Subcutaneous adipose tissue (tissue), 4 donors: ENCODE data around the gene KCNAB3. TPM values are rescaled to one million over a fixed set of nuclear protein-coding genes. Genes with fewer than 3 reads are reported as not detected.

Experiments used
- CTCF ChIP-seq: fragments of 450-650 bp; IDR thresholded peaks from one replicate; pipeline ENCODE4 v1.5.1; 2016; ENCODE audit warnings: low read depth, mild to moderate bottlenecking, control low read depth, antibody characterized with exemption, moderate library complexity
- total RNA-seq, 4 donors: library from RNA; depleted of rRNA; stranded (reverse); fragments of >200 nt; gene quantifications; one replicate each; pipeline ENCODE4 v1.1.0, GENCODE V29; 2016

Gene KCNAB3
- 1 to 10 TPM in 1 of 4 donors, under 1 TPM in 2, not detected in 1; 0.44 to 2.8 (median 0.51) TPM for total RNA-seq

- TF ChIP-seq CTCF: no peak
Observed at GRCh38 chr17:7929158-7930023, at the start of gene KCNAB3. Gene KCNAB3 (minus strand): TSS chr17:7929856. CDS start chr17:7929435, 421 bp downstream.

- no peak for TF ChIP-seq CTCF
Observed at GRCh38 chr17:7977805-7978204, 48.1 kb upstream of the KCNAB3 start.

GRCh38 chr17:7977039-7977438 is 47.4 kb upstream of the KCNAB3 start:
- no peak for TF ChIP-seq CTCF

- no peak for TF ChIP-seq CTCF
Observed at GRCh38 chr17:7974638-7975131, 45.0 kb upstream of the KCNAB3 start.

GRCh38 chr17:7972131-7972785 is 42.6 kb upstream of the KCNAB3 start:
- no peak for TF ChIP-seq CTCF

- TF ChIP-seq CTCF: no peak
Observed at GRCh38 chr17:7971651-7972050, 42.0 kb upstream of the KCNAB3 start.

GRCh38 chr17:7969433-7969832 is 39.8 kb upstream of the KCNAB3 start:
- no peak for TF ChIP-seq CTCF
